ENCODE results near the gene EPHB6.

DNA sequence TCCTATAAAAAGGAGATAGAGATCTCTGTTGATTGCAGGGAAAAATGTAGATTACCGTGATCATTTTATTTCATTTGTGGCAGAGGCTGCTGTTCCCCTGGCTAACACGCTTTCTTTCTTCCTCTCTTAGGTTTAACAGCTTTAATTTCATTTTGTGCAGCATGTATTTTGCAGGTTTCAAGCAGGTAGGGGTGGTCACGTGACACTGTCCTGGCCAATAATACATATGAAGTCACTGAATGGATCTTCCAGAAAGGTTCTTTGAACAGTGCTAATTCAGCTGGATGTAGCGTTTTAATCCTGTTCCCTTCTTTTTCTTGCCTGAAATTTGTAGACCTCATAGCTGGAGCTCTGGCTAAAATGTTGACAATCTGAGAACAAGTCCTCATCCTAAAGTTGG, 3.6 kb upstream of the EPHB6 start:
- TF ChIP-seq, protein P1, sequence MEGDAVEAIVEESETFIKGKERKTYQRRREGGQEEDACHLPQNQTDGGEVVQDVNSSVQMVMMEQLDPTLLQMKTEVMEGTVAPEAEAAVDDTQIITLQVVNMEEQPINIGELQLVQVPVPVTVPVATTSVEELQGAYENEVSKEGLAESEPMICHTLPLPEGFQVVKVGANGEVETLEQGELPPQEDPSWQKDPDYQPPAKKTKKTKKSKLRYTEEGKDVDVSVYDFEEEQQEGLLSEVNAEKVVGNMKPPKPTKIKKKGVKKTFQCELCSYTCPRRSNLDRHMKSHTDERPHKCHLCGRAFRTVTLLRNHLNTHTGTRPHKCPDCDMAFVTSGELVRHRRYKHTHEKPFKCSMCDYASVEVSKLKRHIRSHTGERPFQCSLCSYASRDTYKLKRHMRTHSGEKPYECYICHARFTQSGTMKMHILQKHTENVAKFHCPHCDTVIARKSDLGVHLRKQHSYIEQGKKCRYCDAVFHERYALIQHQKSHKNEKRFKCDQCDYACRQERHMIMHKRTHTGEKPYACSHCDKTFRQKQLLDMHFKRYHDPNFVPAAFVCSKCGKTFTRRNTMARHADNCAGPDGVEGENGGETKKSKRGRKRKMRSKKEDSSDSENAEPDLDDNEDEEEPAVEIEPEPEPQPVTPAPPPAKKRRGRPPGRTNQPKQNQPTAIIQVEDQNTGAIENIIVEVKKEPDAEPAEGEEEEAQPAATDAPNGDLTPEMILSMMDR (IDR thresholded peaks at IDR 0.05) = no peak
- no peak for TF ChIP-seq POLR2A (IDR thresholded peaks at IDR 0.05)
